M059J (cell line): ENCODE results near the gene ABCC1. TPM values are rescaled to one million over a fixed set of nuclear protein-coding genes. Genes with fewer than 3 reads are reported as not detected.
"Not testable (repeated sequence)": the region's sequence is repeated elsewhere in the genome, so short reads cannot be mapped to it uniquely, and the experiment has no call there.

ENCODE experiments used
- DNase-seq: peaks from one replicate; pipeline ENCODE4 v3.0.0-alpha.2; 2012; ENCODE audit warnings: low read depth
- total RNA-seq: library from RNA; depleted of rRNA; stranded (reverse); fragments of >200 nt; shearing (Covaris generic); gene quantifications from 2 replicates; pipeline ENCODE4 v1.2.3, GENCODE V29; 2014; rRNA removed

ABCC1 gene
- total RNA-seq: 11.3 and 21.5 TPM in 2 replicates

DNA sequence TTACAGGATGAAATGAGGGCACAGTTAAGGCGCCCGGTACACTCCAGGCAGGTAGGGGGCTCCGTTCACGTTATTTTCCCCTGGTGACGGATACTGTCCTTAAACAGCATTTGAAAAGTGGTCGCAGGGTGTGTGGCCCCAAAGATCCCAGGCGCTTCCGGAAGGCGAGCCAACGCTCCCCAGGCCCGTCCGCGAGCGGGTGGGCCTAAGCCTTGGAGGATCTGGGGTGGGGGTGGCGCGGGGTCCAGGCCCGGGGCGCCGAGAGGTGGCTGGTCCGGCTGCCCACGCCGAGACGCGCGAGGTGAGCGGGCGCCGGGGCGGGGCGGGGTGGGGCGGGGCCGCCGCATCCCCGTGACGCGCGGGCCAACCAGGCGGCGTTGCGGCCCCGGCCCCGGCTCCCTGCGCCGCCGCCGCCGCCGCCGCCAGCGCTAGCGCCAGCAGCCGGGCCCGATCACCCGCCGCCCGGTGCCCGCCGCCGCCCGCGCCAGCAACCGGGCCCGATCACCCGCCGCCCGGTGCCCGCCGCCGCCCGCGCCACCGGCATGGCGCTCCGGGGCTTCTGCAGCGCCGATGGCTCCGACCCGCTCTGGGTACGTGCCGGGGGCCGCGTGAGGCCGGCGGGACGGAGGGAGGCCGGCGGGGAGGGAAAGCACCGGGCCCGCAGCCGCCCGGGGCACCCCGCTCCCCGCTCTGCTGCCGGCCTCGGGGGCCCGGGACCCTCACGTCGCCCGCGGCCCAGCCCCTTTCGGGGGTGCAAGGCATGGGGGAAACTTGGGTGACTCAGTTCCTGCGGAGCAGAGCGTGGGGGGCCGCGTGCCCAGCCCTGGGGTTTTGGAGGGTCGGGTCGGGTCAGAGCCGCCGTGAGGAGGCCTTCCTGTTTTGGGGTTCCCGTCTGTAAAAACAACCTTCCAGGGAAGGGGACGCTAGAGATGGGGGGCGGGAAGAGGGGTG lies at the start of gene ABCC1:
Gene ABCC1, plus strand, starts transcription at position 407 of the 951 bp plus-strand sequence. Its CDS starts 136 bp downstream, at position 543.
- DNase-seq: peak; percentile 40

DNA sequence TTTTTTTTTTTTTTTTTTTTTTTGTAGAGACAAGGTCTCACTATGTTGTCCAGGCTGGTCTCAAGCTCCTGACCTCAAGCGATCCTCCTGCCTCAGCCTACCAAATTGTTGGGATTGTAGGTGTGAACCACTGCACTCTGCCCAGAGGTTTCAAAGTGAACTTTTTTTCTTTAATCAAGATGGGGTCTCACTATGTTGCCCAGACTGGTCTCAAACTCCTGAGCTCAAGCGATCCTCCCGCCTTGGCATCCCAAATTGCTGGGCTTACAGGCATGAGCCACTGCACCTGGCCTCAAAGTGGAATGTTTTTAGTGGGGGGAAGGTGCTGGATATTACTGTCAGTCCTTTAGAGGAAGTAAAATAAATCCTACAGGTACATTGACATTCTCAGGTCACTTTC lies 49.1 kb upstream of the ABCC1 start:
- DNase-seq: no peak

DNA sequence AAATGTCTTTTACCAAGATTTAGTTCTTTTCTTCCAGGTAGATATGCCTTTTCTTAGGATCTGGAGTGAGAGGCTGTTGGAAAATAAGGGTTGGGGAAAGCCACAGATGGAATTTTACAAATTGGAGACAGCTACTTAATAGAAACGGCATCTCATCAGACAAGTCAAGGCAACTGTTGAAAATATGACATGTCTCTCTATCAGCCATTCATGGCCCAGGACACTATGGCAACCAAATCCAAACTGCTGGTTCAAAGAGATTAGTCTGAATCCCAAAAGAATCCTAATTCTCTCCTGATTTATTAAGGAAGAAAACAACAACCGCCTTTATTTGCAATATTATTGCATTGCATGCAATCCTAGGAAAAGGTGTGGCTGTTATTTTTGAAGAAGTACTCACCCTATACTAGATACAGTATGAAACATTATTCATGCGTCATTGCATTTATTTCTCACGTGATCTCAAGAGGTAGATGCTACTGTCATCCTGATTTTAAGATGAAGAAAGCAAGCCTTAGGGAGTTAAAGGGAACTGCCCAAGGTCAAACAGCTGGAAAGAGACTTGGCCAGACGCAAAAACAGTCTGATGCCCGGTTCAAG lies 48.4 kb upstream of the ABCC1 start:
- no peak for DNase-seq

DNA sequence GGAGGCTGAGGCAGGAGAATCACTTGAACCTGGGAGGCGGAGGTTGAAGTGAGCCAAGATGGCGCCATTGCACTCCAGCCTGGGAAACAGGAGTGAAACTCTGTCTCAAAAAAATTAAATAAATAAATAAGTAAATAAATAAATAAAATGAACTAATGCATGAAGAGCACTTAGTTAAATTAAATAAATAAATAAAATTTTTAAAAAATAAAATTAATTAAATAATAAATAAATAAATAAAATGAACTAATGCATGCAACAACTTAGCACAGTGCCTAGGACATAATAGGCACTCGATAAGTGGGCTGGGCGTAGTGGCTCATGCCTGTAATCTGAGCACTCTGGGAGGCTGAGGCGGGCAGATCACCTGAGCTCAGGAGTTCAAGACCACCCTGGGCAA lies 45.5 kb upstream of the ABCC1 start:
- DNase-seq: no peak

DNA sequence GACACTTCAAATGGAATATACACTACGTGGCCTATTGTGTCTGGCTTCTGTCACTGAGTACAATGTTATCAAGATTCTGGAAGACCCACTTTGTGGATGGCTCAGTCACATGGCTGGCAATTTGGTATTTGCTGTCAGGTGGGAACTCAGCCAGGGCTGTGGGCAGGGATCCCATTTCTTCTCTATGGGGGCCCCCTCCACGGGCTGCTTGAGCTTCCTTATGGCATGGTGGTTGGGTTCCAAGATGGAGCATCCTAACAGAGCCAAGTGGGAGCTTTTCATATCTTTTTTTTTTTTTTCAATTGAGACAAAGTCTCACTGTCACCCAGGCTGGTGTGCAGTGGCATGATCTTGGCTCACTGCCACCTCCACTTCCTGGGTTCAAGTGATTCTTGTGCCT lies 43.0 kb upstream of the ABCC1 start:
- no peak for DNase-seq

DNA sequence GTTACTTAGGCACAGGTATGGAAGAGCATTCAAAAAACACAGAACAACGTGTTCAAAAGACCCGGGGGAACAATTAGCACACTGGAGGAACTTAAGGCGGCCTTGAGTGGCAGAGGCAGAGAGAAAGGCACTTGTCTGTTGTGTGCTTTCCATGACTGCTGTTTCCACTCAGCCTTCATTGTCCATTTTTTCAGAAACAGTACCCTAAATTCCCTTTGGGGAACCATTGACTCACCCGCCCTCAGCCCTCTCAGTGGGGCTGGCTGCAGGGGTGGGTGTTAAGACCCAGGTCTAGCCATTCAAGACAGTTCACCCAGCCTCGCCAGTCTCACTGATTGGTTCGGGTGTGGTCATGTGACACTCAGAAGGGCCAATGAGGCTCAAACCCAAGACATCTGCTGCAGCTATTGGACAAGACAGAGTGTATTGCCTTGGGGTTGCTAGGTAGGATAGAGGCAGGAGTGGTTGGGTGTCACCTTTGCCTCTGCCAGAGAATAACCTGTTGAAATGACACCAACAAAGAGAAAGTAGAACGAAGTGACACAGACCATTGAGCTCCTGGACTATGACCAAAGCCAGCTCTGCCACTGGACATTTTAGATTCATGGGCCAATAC lies 41.4 kb upstream of the ABCC1 start:
- DNase-seq: peak; percentile 70

DNA sequence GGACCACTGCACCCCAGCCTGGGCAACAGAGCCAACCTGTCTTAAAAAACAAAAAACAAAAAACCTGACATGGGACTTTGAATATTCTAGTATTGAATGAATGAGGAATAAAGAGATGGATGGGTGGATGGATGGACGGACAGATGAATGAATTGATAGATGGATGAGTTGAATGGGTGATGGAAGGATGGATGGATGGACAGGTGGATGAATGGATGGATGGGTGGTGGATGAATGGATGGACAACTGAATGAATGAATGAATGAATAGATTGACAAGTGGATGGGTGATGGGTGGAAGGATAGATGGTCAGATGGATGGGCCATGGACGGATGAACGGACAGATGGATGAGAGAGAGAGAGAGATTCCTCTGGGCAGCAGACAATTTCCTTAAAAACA lies 38.2 kb upstream of the ABCC1 start:
- no peak for DNase-seq

DNA sequence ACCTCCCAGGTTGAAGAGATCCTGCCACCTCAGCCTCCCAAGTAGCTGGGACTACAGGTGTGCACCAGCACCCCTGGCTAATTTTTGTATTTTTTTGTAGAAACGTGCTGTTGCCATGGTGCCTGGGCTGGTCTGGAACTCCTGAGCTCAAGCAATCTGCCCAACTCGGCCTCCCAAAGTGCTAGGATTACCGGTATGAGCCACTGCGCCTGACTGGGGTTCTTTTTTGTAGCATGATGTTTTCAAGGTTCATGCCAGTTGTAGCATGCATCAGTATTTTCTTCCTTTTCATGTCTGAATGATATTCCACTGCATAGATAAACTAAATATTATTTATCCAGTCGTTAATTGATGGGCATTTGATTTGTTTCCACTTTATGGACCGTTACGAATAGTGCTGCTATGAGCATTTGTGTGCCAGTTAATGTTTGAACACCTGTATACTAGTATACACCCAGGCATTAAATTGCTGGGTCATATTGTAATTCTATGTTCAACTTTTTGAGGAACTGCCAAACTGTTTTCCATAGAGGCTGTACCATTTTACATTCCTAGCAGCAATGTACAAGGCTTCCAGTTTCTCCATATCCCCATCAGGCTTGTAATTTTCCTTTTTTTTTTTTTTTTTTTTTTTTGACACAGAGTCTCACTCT lies 36.2 kb upstream of the ABCC1 start:
- DNase-seq: no peak

DNA sequence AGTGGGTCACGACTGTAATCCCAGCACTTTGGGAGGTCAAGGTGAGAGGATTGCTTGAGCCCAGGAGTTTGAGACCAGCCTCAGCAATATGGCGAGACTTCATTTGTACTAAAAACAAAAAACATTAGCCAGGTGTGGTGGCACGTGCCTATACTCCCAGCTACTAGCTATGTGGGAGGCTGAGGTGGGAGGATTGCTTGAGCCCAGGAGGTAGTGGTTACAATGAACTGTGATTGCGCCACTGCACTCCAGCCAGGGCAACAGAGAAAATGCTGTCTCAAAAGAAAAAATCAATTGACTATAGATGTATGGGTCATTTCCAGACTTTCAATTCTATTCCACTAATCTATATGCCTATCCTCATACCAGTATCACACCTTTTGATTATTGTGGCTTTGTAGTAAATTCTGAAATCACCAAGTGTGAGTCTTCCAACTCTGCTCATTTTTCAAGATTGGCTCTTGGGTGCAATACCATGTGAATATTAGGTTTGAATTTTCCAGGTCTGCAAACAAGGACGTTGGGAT lies 33.8 kb upstream of the ABCC1 start:
- DNase-seq: no peak

DNA sequence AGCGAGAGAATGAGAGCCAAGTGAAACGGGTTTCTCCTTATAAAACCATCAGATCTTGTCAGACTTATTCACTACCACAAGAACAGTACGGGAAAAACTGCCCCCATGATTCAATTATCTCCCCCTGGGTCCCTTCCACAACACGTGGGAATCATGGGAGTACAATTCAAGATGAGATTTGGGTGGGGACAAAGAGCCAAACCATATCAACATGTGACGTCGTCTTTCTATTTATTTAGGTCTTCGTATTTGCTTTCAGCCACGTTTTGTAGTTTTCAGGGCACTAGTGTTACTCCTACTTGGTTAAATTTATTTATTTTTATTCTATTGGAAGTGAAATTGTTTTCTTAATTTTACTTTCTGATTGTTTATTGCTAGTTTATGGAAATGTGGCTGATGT lies 33.1 kb upstream of the ABCC1 start:
- no peak for DNase-seq

DNA sequence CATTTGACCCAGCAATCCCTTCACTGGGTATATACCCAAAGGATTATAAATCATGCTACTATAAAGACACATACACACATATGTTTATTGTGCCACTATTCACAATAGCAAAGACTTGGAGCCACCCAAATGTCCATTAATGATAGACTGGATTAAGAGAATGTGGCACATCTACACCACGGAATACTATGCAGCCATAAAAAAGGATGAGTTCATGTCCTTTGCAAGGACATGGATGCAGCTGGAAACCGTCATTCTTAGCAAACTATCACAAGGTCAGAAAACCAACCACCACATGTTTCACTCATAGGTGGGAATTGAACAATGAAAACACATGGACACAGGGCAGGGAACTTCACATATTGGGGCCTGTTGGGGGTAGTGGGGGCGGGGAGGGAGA lies 31.1 kb upstream of the ABCC1 start:
- DNase-seq: not testable (repeated sequence)

DNA sequence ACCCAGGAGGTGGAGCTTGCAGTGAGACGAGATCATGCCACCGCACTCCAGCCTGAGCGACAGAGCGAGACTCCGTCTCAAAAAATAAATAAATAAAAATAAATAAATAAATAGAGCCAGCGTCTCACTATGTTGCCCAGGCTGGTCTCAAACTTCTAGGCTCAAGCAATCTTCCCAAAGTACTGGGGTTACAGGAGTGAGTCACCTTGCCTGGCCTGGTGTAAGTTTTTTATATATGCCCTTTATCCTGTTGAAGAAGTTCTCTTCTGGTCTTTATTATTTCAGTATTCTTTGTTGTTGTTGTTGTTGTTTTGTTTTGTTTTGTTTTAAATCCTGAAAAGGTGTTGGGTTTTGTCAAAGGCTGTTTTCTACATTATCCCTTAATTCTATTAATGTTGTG lies 30.1 kb upstream of the ABCC1 start:
- DNase-seq: peak; percentile 30

DNA sequence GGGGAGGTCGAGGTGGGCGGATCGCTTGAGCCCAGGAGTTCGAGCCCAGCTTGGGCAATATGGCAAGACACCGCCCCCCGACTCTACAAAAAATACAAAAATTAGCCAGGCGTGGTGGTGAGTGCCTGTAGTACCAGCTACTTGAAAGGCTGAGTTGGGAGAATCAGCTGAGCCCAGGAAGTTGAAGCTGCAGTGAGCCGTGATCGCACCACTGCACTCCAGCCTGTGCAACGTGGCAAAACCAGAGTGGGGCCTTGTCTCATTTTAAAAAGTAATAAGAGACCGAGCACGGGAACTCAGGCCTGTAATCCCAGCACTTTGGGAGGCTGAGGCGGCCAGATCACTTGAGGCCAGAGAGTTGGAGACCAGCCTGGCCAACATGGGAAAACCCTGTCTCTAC lies 24.4 kb upstream of the ABCC1 start:
- DNase-seq: no peak

DNA sequence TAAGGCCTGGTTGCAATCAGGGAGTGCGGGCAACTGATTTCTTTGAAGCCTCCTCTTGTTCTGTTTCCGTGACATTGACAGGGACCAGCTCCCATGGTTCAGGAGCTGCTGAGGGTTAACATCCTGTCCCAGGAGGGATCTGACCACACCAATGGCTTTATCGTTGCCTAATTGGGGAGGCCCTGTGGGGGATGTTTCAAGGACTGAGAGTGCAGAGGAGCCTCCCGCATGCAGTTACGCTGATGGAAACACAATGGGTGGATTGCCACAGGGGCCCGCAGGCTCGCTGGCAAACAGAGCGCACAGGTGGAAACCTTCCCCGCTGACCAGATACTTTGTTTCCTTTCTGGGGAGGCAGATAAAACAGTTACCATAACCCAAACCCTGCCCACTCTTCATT lies 23.8 kb upstream of the ABCC1 start:
- DNase-seq: no peak

DNA sequence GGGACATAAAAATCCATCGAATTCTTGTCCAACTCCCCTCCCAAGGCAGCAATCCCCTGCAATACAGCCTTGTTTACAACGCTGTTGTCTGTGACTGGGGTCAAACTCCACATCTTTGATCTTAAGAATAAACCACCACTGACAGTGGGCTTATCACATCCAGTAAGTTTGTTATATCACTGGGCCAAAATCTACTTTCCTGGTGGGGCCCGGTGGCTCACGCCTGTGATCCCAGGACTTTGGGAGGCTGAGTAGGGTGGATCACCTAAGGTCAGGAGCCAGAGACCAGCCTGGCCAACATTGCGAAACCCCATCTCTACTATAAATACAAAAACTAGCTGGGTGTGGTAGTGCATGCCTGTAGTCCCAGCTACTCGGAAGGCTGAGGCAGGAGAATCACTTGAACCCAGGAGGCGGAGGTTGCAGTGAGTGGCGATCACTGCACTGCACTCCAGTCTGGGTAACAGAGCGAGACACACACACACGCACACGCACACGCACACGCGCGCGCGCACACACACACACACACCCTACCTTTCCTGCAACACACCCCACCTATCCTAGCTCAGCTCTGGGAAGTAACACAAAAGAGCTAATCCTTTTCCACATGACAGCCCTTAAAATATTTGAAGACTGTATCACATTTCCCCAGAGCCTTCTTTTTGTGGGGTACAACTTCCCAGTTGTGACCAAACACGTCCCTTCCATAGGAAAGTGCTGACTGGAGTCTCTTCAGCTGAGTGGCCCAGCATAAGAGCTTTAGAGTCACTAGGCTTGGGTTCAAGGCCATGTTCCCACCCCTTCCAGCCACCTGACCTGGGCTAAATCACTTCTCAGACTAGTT lies 20.9 kb upstream of the ABCC1 start:
- DNase-seq: no peak

DNA sequence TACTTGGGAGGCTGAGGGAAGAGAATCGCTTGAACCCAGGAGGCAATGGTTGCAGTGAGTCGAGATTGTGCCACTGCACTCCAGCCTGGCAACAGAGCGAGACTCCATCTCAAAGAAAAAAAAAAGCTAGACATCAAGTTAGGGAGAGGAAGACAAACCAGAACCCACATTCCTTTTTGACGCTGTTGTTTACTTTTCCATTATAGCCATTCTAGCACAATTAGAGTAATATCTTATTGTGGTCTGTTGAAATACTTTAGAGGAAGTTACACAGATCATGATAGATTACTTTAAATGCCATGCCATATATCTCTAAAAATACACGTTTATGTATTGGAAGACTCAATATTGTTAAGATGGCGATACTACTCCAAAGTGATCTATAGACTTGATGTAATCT lies 16.5 kb upstream of the ABCC1 start:
- no peak for DNase-seq

DNA sequence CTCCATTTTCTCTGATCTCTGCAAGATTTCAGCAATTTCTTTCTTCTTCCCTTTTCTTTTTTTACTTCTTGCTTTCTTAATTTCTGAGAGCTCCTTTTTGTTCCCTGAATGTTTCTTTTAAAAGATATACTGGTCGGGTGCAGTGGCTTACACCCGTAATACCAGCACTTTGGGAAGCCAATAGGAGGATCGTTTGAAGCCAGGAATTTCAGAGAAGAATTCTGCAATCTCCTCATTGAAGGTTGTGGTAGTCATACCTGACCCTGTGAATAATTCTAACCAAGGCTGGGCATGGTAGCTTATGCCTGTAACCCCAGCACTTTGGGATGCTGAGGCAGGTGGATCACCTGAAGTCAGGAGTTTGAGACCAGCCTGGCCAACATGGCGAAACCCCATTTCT lies 15.6 kb upstream of the ABCC1 start:
- DNase-seq: no peak

DNA sequence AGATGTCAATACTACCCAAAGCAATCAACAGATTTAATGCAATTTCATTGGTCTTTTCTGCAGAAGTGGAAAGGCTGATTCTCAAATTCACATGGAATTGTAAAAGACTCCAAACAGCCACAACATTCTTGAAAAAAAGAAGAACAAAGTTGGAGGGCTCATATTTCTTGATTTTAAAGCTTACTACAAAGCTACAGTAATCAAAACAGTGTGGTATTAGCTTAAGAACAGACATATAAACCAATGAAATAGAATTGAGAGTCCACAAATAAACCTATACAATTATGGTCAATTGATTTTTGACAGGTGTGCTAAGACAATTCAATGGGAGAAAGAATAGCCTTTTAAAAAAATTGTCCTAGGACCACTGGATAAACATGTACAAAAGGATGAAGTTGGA lies 14.4 kb upstream of the ABCC1 start:
- no peak for DNase-seq

DNA sequence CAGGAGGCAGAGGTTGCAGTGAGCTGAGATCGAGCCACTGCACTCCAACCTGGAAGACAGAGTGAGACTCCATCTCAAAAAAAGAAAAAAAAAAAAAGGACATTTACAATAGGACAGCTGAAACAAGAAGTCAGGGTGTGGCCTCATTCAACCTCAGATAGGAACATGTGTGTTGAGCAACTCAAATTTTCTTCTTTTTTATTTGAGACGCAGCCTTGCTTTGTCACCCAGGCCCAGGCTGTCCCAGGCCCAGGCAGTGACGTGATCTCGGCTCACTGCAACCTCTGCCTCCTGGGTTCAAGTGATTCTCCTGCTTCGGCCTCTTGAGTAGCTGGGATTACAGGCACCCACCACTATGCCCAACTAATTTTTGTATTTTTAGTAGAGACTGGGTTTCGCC lies 12.6 kb upstream of the ABCC1 start:
- DNase-seq: not testable (repeated sequence)

DNA sequence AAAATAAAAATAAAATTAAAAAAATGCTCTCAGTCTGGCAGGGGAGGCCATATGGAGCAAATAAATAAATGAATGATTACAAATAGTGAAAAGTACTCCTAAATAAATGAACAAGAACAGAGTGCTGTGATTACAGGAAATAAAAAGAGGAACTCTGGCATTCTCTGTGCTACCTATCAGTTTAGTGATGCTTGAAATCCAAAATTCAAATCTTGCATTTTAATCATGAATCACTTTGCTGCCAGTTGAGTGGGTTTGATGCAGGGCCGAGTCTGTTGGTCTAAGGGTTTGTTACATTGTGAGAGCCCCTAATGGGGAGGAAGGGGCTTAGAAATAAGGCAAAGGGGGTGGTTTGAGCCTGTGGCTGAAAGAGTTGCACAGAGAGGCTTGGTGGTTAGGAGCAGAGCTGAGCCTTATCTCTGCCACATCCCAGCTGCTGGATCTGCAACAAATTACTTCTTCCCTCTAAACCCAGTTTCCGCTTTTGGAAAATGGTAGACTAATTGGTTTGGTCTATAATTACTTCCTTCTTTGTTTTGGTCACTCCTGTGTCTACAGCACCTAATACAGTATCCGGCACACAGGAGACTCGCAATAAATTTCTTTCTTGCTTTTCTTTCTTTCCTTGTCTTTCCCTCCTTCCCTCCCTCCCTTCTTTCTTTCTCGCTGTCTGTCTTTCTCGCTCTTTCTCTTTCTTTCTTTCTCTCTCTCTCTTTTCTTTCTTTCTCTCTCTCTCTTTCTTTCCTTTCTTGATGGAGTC lies 6.3 kb upstream of the ABCC1 start:
- no peak for DNase-seq
